Ishikawa (cell line): ENCODE data around the gene HOXB1.

ENCODE experiments used
- CEBPB ChIP-seq: IDR thresholded peaks from 2 replicates; pipeline ENCODE4 v1.6.1; 2012
- CREB1 ChIP-seq: IDR thresholded peaks from 2 replicates; pipeline ENCODE4 v1.6.1; 2012; ENCODE audit warnings: low read depth
- EGR1 ChIP-seq: IDR thresholded peaks from 2 replicates; pipeline ENCODE4 v1.6.1; 2012
- EP300 ChIP-seq: IDR thresholded peaks from 2 replicates; pipeline ENCODE4 v1.6.1; 2012; ENCODE audit warnings: borderline replicate concordance
- FOXM1 ChIP-seq: IDR thresholded peaks from 2 replicates; pipeline ENCODE4 v1.6.1; 2012; ENCODE audit warnings: low read depth, borderline replicate concordance
- RAD21 ChIP-seq: IDR thresholded peaks from 2 replicates; pipeline ENCODE4 v1.6.1; 2012; ENCODE audit warnings: low read depth
- REST ChIP-seq: IDR thresholded peaks from 2 replicates; pipeline ENCODE4 v1.6.1; 2012; ENCODE audit warnings: low read depth, mild to moderate bottlenecking
- TAF1 ChIP-seq: IDR thresholded peaks from 2 replicates; pipeline ENCODE4 v1.6.1; 2012; ENCODE audit warnings: low read depth, mild to moderate bottlenecking
- TCF12 ChIP-seq: IDR thresholded peaks from 2 replicates; pipeline ENCODE4 v1.6.1; 2012; ENCODE audit warnings: low read depth
- TEAD4 ChIP-seq: IDR thresholded peaks from 2 replicates; pipeline ENCODE4 v1.6.1; 2012
- YY1 ChIP-seq: IDR thresholded peaks from 2 replicates; pipeline ENCODE4 v1.6.1; 2012; ENCODE audit warnings: low read depth
- ZBTB7A ChIP-seq: IDR thresholded peaks from 2 replicates; pipeline ENCODE4 v1.6.1; 2012; ENCODE audit warnings: low read depth
- TF ChIP-seq, protein P1 (sequence below): IDR thresholded peaks from 2 replicates; pipeline ENCODE4 v1.6.1; 2012
- TF ChIP-seq, protein P2 (sequence below): IDR thresholded peaks from 2 replicates; pipeline ENCODE4 v1.6.1; 2012

- TF ChIP-seq, protein P1, sequence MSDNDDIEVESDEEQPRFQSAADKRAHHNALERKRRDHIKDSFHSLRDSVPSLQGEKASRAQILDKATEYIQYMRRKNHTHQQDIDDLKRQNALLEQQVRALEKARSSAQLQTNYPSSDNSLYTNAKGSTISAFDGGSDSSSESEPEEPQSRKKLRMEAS: no peak
- TF ChIP-seq RAD21 (no peak), EP300 (no peak), ZBTB7A (no peak), TAF1 (no peak), YY1 (no peak), REST (no peak), TEAD4 (no peak), CEBPB (no peak), CREB1 (no peak), FOXM1 (no peak), EGR1 (no peak), TCF12 (no peak)
- TF ChIP-seq, protein P2, sequence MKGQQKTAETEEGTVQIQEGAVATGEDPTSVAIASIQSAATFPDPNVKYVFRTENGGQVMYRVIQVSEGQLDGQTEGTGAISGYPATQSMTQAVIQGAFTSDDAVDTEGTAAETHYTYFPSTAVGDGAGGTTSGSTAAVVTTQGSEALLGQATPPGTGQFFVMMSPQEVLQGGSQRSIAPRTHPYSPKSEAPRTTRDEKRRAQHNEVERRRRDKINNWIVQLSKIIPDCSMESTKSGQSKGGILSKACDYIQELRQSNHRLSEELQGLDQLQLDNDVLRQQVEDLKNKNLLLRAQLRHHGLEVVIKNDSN: peak; percentile 89
Measured at GRCh38 chr17:48577946-48578615, 47.3 kb upstream of the HOXB1 start, which contains the start of gene HOXB4.
